NCI-H1417 (cell line): ENCODE data around the gene EHD2.
"Not testable (repeated sequence)": the region's sequence is repeated elsewhere in the genome, so short reads cannot be mapped to it uniquely, and the experiment has no call there.

ENCODE experiments used
- DNase-seq, 3 experiments: peaks; one replicate each; lab custom pipeline; 2025; lab: John Stamatoyannopoulos, UW

EHD2 gene

GRCh38 chr19:47713046-47714021 is at the start of gene EHD2:
TSS of gene EHD2 (plus strand) at chr19:47713422. CDS start at chr19:47716613, 3,191 bp downstream.
- DNase-seq, result no peak

GRCh38 chr19:47663435-47663910 is 49.7 kb upstream of the EHD2 start:
- no peak for DNase-seq

GRCh38 chr19:47663911-47664771 is 49.1 kb upstream of the EHD2 start:
- DNase-seq, result no peak

- not testable (repeated sequence) for DNase-seq
These were observed 44.7 kb upstream of the EHD2 start for GRCh38 chr19:47668556-47668955.

GRCh38 chr19:47670736-47671135 is 42.5 kb upstream of the EHD2 start:
- no peak for DNase-seq

GRCh38 chr19:47671499-47671898 is 41.7 kb upstream of the EHD2 start:
- no peak for DNase-seq

GRCh38 chr19:47673426-47673825 is 39.8 kb upstream of the EHD2 start:
- no peak for DNase-seq

- no peak for DNase-seq
These were observed 38.7 kb upstream of the EHD2 start for GRCh38 chr19:47674548-47674947.

GRCh38 chr19:47675271-47675670 is 38.0 kb upstream of the EHD2 start:
- DNase-seq, result no peak

- DNase-seq, result no peak
These were observed 37.4 kb upstream of the EHD2 start for GRCh38 chr19:47675859-47676258.

- DNase-seq, result no peak
These were observed 36.4 kb upstream of the EHD2 start for GRCh38 chr19:47676811-47677210.

- no peak for DNase-seq
These were observed 33.8 kb upstream of the EHD2 start for GRCh38 chr19:47679251-47679900.

- no peak for DNase-seq
These were observed 33.0 kb upstream of the EHD2 start for GRCh38 chr19:47679922-47680857.

- no peak for DNase-seq
These were observed 32.3 kb upstream of the EHD2 start for GRCh38 chr19:47680858-47681332.

- no peak for DNase-seq
These were observed 31.8 kb upstream of the EHD2 start for GRCh38 chr19:47681388-47681787.

GRCh38 chr19:47681936-47682335 is 31.3 kb upstream of the EHD2 start:
- no peak for DNase-seq

GRCh38 chr19:47682939-47683338 is 30.3 kb upstream of the EHD2 start:
- no peak for DNase-seq

- no peak for DNase-seq
These were observed 26.4 kb upstream of the EHD2 start for GRCh38 chr19:47686679-47687450.

GRCh38 chr19:47687906-47688305 is 25.3 kb upstream of the EHD2 start:
- DNase-seq, result no peak

GRCh38 chr19:47691090-47691489 is 22.1 kb upstream of the EHD2 start:
- DNase-seq, result no peak
